OCI-LY1 (cell line): Measurements from ENCODE around the gene XRCC6.

Experiments
- H2AFZ ChIP-seq: fragments of 200-600 bp; sonication (generic), shearing (Covaris generic); 2 replicates; pipeline ENCODE4 v1.6.0; 2014; ENCODE audit warnings: antibody characterized with exemption, mild to moderate bottlenecking, low read length
- H3F3A ChIP-seq: fragments of 200-600 bp; sonication (generic), shearing (Covaris generic); 2 replicates; pipeline ENCODE4 v1.6.0; 2014; ENCODE audit warnings: mild to moderate bottlenecking, antibody characterized with exemption, low read length, moderate library complexity; ENCODE audit not compliant: insufficient read depth
- H3K27ac ChIP-seq: fragments of 200-600 bp; sonication (generic); 2 replicates; pipeline ENCODE4 v1.5.1; 2014; ENCODE audit warnings: low read length, mixed run types, mild to moderate bottlenecking, low read depth; ENCODE audit not compliant: poor library complexity, severe bottlenecking
- H3K27me3 ChIP-seq: fragments of 200-600 bp; sonication (generic); 2 replicates; pipeline ENCODE4 v1.6.0; 2014; ENCODE audit warnings: antibody characterized with exemption, mild to moderate bottlenecking, low read length, moderate library complexity; ENCODE audit not compliant: insufficient read depth
- H3K36me3 ChIP-seq: fragments of 200-600 bp; sonication (generic); 2 replicates; pipeline ENCODE4 v1.6.1; 2014; ENCODE audit warnings: mild to moderate bottlenecking, antibody characterized with exemption, low read length, moderate library complexity, mixed read lengths; ENCODE audit not compliant: insufficient read depth
- H3K4me1 ChIP-seq: fragments of 200-600 bp; sonication (generic); 2 replicates; pipeline ENCODE4 v1.5.1; 2014; ENCODE audit warnings: mild to moderate bottlenecking, low read length, moderate library complexity; ENCODE audit not compliant: insufficient read depth, severe bottlenecking
- H3K4me2 ChIP-seq: fragments of 200-600 bp; sonication (generic), shearing (Covaris generic); 2 replicates; pipeline ENCODE4 v1.6.1; 2014; ENCODE audit warnings: low read length
- H3K4me3 ChIP-seq: fragments of 200-600 bp; sonication (generic); 2 replicates; pipeline ENCODE4 v1.5.1; 2014; ENCODE audit warnings: low read length, low read depth, mild to moderate bottlenecking, mixed read lengths; ENCODE audit not compliant: poor library complexity, severe bottlenecking
- H3K79me2 ChIP-seq: fragments of 200-600 bp; shearing (Covaris generic); 2 replicates; pipeline ENCODE4 v1.6.1; 2016; ENCODE audit warnings: mixed run types, low read length, mixed read lengths; ENCODE audit not compliant: insufficient read depth
- H3K9ac ChIP-seq: fragments of 200-600 bp; sonication (generic), shearing (Covaris generic); 2 replicates; pipeline ENCODE4 v1.6.1; 2014; ENCODE audit warnings: mild to moderate bottlenecking, low read length, mixed read lengths
- H3K9me2 ChIP-seq: fragments of 200-600 bp; sonication (generic), shearing (Covaris generic); 2 replicates; pipeline ENCODE4 v1.6.1; 2014; ENCODE audit warnings: low read depth, mild to moderate bottlenecking, low read length, mixed read lengths
- H3K9me3 ChIP-seq: fragments of 200-600 bp; shearing (Covaris generic); 2 replicates; pipeline ENCODE4 v1.6.1; 2014; ENCODE audit warnings: low read length, mixed read lengths
- H4K20me1 ChIP-seq: fragments of 200-600 bp; sonication (generic), shearing (Covaris generic); 2 replicates; pipeline ENCODE4 v1.6.0; 2016; ENCODE audit warnings: mild to moderate bottlenecking, low read length; ENCODE audit not compliant: insufficient read depth
- EZH2 ChIP-seq: fragments of 200-600 bp; sonication (generic), shearing (Covaris generic); IDR thresholded peaks from 2 replicates; pipeline ENCODE4 v1.8.0; 2017; ENCODE audit warnings: borderline replicate concordance, mixed run types, mild to moderate bottlenecking, antibody characterized with exemption, low read length, moderate library complexity, mixed read lengths
- TF ChIP-seq, protein P1 (sequence below): fragments of 200-600 bp; sonication (generic), shearing (Covaris generic); IDR thresholded peaks from 2 replicates; pipeline ENCODE4 v1.5.1; 2017; ENCODE audit warnings: mild to moderate bottlenecking, antibody characterized with exemption, low read length, moderate library complexity, mixed read lengths

Gene XRCC6

DNA sequence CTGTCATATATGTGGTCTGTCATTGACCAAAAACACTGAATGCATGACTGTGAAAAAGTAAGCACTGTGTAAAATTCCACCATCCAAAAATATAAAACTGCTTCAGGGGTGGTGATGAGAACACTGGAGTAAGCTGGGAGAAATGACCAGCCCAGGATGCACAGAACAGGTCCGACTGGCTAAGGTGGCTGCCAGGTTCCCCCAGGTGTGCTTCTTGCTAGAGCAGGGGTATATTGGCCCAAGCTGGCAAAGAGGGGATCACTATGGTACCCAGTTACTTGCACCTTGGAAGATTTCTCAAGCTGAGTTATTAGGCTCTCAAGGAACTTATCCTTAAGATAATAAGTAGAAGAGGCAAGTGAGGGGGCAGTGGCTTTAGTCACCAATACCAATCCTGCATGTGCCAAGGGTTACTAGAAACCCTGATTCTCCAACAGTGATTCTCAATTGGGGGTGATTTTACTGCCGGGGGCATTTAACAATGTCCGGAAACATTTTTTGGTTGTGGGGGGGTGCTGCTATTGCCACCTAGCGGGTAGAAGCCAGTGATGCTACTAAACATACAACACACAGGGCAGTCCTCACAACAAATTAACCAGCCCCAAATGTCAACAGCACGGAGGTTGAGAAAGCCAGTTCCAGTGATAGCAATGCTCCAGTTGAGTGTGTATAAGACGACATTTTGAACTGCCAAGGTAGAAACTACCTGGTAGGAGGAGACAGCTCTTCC is 51.9 kb downstream of the XRCC6 start:
- H3K79me2 ChIP-seq, result no peaks in the 10 kb centered on the region

DNA sequence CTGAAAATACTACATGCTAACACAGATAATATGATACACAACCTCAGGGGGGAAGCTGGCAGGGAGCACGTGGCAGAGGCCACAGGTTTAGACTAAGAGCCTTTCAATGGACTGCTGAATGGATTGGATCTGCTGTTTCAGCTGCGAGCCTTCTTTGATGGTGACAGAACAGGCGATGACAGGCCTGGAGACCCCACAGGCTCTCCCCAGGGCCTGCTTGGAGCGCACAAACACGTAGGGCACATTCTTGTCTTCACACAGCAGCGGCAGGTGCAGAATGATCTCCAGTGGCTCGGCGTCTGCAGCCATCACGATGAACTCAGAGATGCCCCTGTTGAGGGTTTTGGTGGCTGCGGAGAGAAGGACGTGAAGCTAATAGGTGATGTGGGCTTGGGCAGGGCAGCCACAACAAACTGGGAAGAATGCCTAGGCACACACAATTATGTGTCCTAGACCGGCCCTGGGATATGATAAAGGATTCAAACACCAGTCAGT is 53.8 kb downstream of the XRCC6 start:
- H3K4me3 ChIP-seq, result no peak overlapping the region
- H3K27me3 ChIP-seq, result no peaks in the 10 kb centered on the region
- H3K36me3 ChIP-seq, result peaks cover 75% of the 10 kb centered on the region
- H2AFZ ChIP-seq, result no peak overlapping the region
- no peaks in the 10 kb centered on the region for H3K9me3 ChIP-seq
- H3K4me2 ChIP-seq, result no peak overlapping the region
- no peaks in the 10 kb centered on the region for H4K20me1 ChIP-seq
- no peak overlapping the region for H3K9ac ChIP-seq
- peaks cover 4% of the 10 kb centered on the region; the same call in 1 of the 2 replicates for H3K79me2 ChIP-seq
- H3K4me1 ChIP-seq, result no peaks in the 10 kb centered on the region
- H3K27ac ChIP-seq, result no peak overlapping the region
- H3F3A ChIP-seq, result no peaks in the 10 kb centered on the region
- no peaks in the 10 kb centered on the region for H3K9me2 ChIP-seq
- TF ChIP-seq EZH2, result no peak
- TF ChIP-seq, protein P1, sequence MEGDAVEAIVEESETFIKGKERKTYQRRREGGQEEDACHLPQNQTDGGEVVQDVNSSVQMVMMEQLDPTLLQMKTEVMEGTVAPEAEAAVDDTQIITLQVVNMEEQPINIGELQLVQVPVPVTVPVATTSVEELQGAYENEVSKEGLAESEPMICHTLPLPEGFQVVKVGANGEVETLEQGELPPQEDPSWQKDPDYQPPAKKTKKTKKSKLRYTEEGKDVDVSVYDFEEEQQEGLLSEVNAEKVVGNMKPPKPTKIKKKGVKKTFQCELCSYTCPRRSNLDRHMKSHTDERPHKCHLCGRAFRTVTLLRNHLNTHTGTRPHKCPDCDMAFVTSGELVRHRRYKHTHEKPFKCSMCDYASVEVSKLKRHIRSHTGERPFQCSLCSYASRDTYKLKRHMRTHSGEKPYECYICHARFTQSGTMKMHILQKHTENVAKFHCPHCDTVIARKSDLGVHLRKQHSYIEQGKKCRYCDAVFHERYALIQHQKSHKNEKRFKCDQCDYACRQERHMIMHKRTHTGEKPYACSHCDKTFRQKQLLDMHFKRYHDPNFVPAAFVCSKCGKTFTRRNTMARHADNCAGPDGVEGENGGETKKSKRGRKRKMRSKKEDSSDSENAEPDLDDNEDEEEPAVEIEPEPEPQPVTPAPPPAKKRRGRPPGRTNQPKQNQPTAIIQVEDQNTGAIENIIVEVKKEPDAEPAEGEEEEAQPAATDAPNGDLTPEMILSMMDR, result no peak

More for the DNA sequence above, 51.9 kb downstream of the XRCC6 start:
- no peak overlapping the region for H2AFZ ChIP-seq
- no peak overlapping the region for H3K9ac ChIP-seq
- H3K27me3 ChIP-seq, result no peaks in the 10 kb centered on the region
- no peak overlapping the region for H3K27ac ChIP-seq
- no peak overlapping the region for H3K4me3 ChIP-seq
- no peak for TF ChIP-seq EZH2
- TF ChIP-seq, protein P1, result peak; percentile 72
- no peaks in the 10 kb centered on the region for H3K9me2 ChIP-seq
- no peak overlapping the region for H3K4me2 ChIP-seq
- peaks cover under 1% of the 10 kb centered on the region for H3K4me1 ChIP-seq
- peaks cover 57% of the 10 kb centered on the region for H3K36me3 ChIP-seq
- H4K20me1 ChIP-seq, result no peaks in the 10 kb centered on the region
- no peaks in the 10 kb centered on the region for H3K9me3 ChIP-seq
- peaks cover 3% of the 10 kb centered on the region; the same call in 1 of the 2 replicates for H3F3A ChIP-seq

DNA sequence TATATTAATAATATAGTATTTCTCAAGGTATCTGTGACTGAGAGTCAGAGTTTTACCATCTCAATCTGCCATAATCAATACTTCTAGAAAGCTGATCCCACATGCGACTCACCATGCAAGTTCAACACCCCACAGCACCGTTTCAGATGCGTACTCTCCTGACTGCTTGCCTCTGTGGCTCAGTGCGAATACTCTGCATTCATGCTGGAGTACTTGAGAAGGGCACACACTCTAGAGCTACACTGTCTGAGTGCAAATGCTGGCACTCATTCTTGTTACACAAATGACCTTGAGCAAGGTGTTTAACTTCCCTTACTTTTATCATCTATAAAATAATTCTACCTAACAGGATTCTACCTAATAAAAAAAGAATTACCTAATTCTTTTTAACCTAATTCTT is 55.0 kb downstream of the XRCC6 start:
- peaks cover 17% of the 10 kb centered on the region for H3K79me2 ChIP-seq
- H3K4me3 ChIP-seq, result no peak overlapping the region
- H3K4me1 ChIP-seq, result peaks cover 1% of the 10 kb centered on the region
- no peak overlapping the region for H3K9ac ChIP-seq
- H3K36me3 ChIP-seq, result peaks cover 88% of the 10 kb centered on the region
- H3K9me3 ChIP-seq, result no peaks in the 10 kb centered on the region
- no peaks in the 10 kb centered on the region for H3K9me2 ChIP-seq
- TF ChIP-seq, protein P1, result no peak
- no peak for TF ChIP-seq EZH2
- no peak overlapping the region for H2AFZ ChIP-seq
- no peaks in the 10 kb centered on the region for H3F3A ChIP-seq
- H3K27me3 ChIP-seq, result no peaks in the 10 kb centered on the region
- H4K20me1 ChIP-seq, result no peaks in the 10 kb centered on the region
- no peak overlapping the region for H3K4me2 ChIP-seq
- no peak overlapping the region for H3K27ac ChIP-seq
